ENCODE results near the gene CAPN11. TPM values are rescaled to one million over a fixed set of nuclear protein-coding genes. Genes with fewer than 3 reads are reported as not detected.

The CAPN11 gene
- total RNA-seq, 4 donors from 2014 or later, result 0.42 TPM; not detected in 3

DNA sequence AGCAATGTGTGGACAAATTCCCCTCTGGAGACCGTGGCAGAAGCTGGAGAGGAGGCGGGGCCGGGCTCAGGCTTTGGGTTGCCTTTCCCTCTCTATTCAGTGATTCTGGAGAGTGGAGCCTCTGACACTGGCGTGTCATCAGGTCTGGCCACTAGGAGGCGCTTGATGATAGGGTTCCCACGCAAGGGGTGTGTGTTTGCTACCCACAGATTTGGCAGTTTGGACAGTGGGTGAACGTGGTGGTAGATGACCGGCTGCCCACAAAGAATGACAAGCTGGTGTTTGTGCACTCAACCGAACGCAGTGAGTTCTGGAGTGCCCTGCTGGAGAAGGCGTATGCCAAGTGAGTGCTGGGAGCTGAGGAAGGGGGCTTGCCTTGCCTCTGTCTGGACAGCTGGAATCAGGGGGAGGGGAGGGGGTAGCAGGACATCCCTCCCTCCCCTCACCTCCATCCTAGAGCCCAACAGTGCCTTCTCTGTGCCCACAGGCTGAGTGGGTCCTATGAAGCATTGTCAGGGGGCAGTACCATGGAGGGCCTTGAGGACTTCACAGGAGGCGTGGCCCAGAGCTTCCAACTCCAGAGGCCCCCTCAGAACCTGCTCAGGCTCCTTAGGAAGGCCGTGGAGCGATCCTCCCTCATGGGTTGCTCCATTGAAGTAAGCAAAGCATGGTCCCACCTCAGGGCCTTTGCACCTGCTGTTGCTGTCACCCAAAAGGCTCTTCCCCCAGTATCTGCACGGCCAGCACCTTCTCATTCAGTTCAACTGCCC lies 14.3 kb downstream of the CAPN11 start:
- Histone ChIP-seq H3K27ac (no peak overlapping the region), H3K9me3 (no peaks in the 10 kb centered on the region), H3K4me1 (peaks cover 0 to 7% of the 10 kb centered on the region in 2 donors), H3K36me3 (no peaks in the 10 kb centered on the region), H3K4me3 (no peak overlapping the region), H3K27me3 (no peaks in the 10 kb centered on the region)
- in situ Hi-C loops (cut with MboI; ENCODE audit: low sequenced_read_pairs in 4 of 4), result loop anchor here in 3 of 4 donors (5.0 to 25.0 kb wide), 3 partner anchors 62 to 164 kb away; partner anchors contain the start of gene SPATS1 (in 2 of the 3)
- peak; percentile 65 to 80 for DNase-seq
- intact Hi-C loops (cut with DNase I; ENCODE audit: low total_unique reads), result loop anchor here (1.0 to 5.0 kb wide), 5 partner anchors 44 to 164 kb away; partner anchors contain the start of genes MYMX and SLC35B2
- ATAC-seq, result peak; percentile 95 to 96
- no peak for TF ChIP-seq POLR2A (IDR thresholded peaks at IDR 0.05)
- TF ChIP-seq, protein P1, sequence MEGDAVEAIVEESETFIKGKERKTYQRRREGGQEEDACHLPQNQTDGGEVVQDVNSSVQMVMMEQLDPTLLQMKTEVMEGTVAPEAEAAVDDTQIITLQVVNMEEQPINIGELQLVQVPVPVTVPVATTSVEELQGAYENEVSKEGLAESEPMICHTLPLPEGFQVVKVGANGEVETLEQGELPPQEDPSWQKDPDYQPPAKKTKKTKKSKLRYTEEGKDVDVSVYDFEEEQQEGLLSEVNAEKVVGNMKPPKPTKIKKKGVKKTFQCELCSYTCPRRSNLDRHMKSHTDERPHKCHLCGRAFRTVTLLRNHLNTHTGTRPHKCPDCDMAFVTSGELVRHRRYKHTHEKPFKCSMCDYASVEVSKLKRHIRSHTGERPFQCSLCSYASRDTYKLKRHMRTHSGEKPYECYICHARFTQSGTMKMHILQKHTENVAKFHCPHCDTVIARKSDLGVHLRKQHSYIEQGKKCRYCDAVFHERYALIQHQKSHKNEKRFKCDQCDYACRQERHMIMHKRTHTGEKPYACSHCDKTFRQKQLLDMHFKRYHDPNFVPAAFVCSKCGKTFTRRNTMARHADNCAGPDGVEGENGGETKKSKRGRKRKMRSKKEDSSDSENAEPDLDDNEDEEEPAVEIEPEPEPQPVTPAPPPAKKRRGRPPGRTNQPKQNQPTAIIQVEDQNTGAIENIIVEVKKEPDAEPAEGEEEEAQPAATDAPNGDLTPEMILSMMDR (IDR thresholded peaks at IDR 0.05 in 4 of 5, conservative IDR thresholded peaks at IDR 0.05 in 1 of 5), result peak; percentile 85 to 96 (median 92)

DNA sequence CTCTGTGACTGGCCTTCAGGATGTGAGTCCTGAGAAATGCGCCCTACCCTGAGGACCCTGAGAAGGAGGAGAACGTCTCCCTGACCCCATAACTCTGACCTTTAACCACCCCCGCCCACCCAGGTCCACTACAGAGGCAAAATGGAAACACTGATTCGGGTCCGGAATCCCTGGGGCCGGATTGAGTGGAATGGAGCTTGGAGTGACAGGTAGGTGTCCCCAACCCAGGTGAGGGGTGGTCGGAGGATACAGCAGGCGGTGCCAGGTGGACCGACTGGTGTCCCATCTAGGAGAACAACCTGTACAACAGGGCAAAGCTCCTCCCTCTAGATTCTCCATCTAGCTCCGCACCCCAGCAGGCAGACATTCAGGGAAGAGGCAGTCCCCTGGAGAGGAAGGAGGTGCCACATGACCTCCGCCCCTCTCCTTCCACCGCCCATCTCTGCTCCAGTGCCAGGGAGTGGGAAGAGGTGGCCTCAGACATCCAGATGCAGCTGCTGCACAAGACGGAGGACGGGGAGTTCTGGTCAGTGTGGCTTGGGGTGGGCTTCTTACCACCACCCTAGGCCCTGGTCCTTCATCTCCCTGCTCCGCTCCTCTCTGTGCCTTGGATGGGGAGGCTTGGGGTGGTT lies 17.6 kb downstream of the CAPN11 start:
- in situ Hi-C loops (cut with MboI; ENCODE audit: low sequenced_read_pairs in 4 of 4) (loop anchor here in 1 of 4 donors (10.0 kb wide), 1 partner anchor 59 kb away; no protein-coding TSS in a partner anchor), intact Hi-C loops (cut with DNase I; ENCODE audit: low total_unique reads) (no loop called here)
- DNase-seq, result no peak
- H3K4me1 ChIP-seq, result peaks cover 0 to 7% of the 10 kb centered on the region in 2 donors
- H3K27me3 ChIP-seq, result no peaks in the 10 kb centered on the region
- no peak for ATAC-seq
- no peak for TF ChIP-seq POLR2A (IDR thresholded peaks at IDR 0.05)
- TF ChIP-seq, protein P1 (IDR thresholded peaks at IDR 0.05 in 4 of 5, conservative IDR thresholded peaks at IDR 0.05 in 1 of 5), result no peak
- H3K36me3 ChIP-seq, result no peaks in the 10 kb centered on the region
- no peaks in the 10 kb centered on the region for H3K9me3 ChIP-seq
- H3K4me3 ChIP-seq, result no peak overlapping the region
- H3K27ac ChIP-seq, result no peak overlapping the region

DNA sequence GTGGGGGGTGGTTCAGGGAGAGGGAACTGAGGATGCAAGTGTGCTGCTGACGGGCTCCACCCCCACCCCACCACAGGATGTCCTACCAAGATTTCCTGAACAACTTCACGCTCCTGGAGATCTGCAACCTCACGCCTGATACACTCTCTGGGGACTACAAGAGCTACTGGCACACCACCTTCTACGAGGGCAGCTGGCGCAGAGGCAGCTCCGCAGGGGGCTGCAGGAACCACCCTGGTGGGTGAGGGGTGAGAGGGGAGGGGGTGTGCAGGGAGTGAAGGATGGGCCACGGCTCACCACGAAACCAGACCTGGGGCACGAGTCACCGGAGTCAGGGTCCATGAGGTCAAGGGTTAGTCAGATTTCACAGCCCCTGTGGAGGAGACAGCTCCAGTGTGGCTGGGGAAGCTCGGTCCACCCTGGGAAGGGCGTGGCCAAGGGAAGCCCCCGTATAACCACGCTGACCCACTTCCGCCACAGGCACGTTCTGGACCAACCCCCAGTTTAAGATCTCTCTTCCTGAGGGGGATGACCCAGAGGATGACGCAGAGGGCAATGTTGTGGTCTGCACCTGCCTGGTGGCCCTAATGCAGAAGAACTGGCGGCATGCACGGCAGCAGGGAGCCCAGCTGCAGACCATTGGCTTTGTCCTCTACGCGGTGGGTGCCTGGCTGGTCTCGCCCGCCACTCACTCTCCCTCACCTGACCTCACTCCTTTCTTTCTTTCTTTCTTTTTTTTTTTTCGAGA lies 18.3 kb downstream of the CAPN11 start:
- Histone ChIP-seq H3K9me3 (no peaks in the 10 kb centered on the region), H3K27me3 (no peaks in the 10 kb centered on the region), H3K27ac (no peak overlapping the region), H3K4me1 (peaks cover 0 to 7% of the 10 kb centered on the region in 2 donors), H3K4me3 (no peak overlapping the region), H3K36me3 (no peaks in the 10 kb centered on the region)
- intact Hi-C loops (cut with DNase I; ENCODE audit: low total_unique reads) (no loop called here), in situ Hi-C loops (cut with MboI; ENCODE audit: low sequenced_read_pairs in 4 of 4) (loop anchor here in 1 of 4 donors (10.0 kb wide), 1 partner anchor 58 kb away; no protein-coding TSS in a partner anchor)
- ATAC-seq (no peak), DNase-seq (no peak)
- TF ChIP-seq, protein P1 (IDR thresholded peaks at IDR 0.05 in 4 of 5, conservative IDR thresholded peaks at IDR 0.05 in 1 of 5), result no peak
- no peak for TF ChIP-seq POLR2A (IDR thresholded peaks at IDR 0.05)

DNA sequence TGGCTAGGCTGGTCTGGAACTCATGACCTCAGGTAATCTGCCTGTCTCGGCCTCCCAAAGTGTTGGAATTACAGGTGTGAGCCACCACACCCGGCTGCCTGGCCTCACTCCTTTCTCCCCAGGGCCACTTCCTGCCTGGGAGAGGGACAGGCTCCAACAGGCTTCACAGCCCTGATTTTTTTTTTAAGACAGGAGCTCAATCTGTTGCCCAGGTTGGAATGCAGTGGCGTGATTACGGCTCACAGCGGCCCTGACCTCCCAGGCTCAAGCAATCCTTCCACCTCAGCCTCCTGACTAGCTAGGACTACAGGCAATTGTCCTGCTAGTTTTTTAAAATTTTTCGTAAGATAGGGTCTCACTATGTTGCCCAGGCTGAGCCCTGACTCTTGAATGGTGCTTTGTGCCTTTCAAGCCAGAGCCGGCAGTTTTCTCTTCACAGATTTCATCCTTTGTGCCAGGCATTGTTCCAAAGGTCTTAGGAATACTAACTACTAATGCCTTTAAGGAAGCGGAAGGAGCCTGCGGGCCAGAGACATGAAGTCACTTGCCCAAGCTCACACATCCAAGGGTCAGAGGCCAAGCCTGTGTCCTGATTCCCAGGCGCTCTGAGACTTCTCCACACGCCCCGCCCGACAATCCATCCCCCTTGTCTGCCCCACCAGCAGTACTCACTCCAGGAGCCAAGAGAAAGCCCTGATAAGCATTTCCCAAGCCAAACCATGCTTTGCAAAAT lies 19.2 kb downstream of the CAPN11 start:
- intact Hi-C loops (cut with DNase I; ENCODE audit: low total_unique reads) (no loop called here), in situ Hi-C loops (cut with MboI; ENCODE audit: low sequenced_read_pairs in 4 of 4) (loop anchor here in 1 of 4 donors (10.0 kb wide), 1 partner anchor 57 kb away; no protein-coding TSS in a partner anchor)
- Histone ChIP-seq H3K9me3 (no peaks in the 10 kb centered on the region), H3K4me3 (no peak overlapping the region), H3K27me3 (no peaks in the 10 kb centered on the region), H3K36me3 (no peaks in the 10 kb centered on the region), H3K4me1 (peaks cover 0 to 2% of the 10 kb centered on the region in 2 donors), H3K27ac (peak overlapping the region in 2 of 4 donors; percentile 40 to 50)
- ATAC-seq, result peak in 1 of 2 donors; percentile 21
- TF ChIP-seq, protein P1 (IDR thresholded peaks at IDR 0.05 in 4 of 5, conservative IDR thresholded peaks at IDR 0.05 in 1 of 5), result no peak
- TF ChIP-seq POLR2A (IDR thresholded peaks at IDR 0.05), result no peak
- DNase-seq, result peak in 1 of 2 donors; percentile 33

Measured in gastrocnemius medialis (tissue), 4 donors.